KMS-11 (cell line): ENCODE data around the gene GLIS2.

Experiments used
- H2AFZ ChIP-seq: fragments of 200-600 bp; sonication (generic); 2 replicates; pipeline ENCODE4 v1.6.1; 2016; ENCODE audit warnings: antibody characterized with exemption, mixed run types, low read depth
- H3K27ac ChIP-seq: fragments of 200-600 bp; sonication (generic); 2 replicates; pipeline ENCODE4 v1.6.1; 2016; ENCODE audit warnings: mild to moderate bottlenecking, mixed run types
- H3K27me3 ChIP-seq: fragments of 200-600 bp; sonication (generic); 2 replicates; pipeline ENCODE4 v1.6.1; 2017; ENCODE audit warnings: mild to moderate bottlenecking, low read depth, mixed run types, moderate library complexity; ENCODE audit not compliant: insufficient read depth
- H3K36me3 ChIP-seq: fragments of 200-600 bp; sonication (generic); 2 replicates; pipeline ENCODE4 v1.6.1; 2017; ENCODE audit warnings: mild to moderate bottlenecking, mixed run types; ENCODE audit not compliant: insufficient read depth
- H3K4me1 ChIP-seq: fragments of 200-600 bp; sonication (generic); 2 replicates; pipeline ENCODE4 v1.6.1; 2016; ENCODE audit warnings: mild to moderate bottlenecking, low read depth, mixed run types; ENCODE audit not compliant: poor library complexity, severe bottlenecking
- H3K4me2 ChIP-seq: fragments of 200-600 bp; sonication (generic); 2 replicates; pipeline ENCODE4 v1.7.0; 2016; ENCODE audit warnings: mild to moderate bottlenecking, mixed run types
- H3K4me3 ChIP-seq: fragments of 200-600 bp; sonication (generic); IDR thresholded peaks from 2 replicates; pipeline ENCODE4 v1.6.1; 2017; ENCODE audit warnings: low read depth, low read length, mixed read lengths; ENCODE audit not compliant: insufficient read depth
- H3K79me2 ChIP-seq: fragments of 200-600 bp; sonication (generic); 2 replicates; pipeline ENCODE4 v1.6.1; 2016; ENCODE audit warnings: low read depth, mixed run types; ENCODE audit not compliant: insufficient read depth
- H3K9ac ChIP-seq: fragments of 200-600 bp; sonication (generic); 2 replicates; pipeline ENCODE4 v1.6.1; 2016; ENCODE audit warnings: mild to moderate bottlenecking, mixed run types
- H4K20me1 ChIP-seq: fragments of 200-600 bp; sonication (generic); 2 replicates; pipeline ENCODE4 v1.6.1; 2016; ENCODE audit warnings: mild to moderate bottlenecking, mixed run types; ENCODE audit not compliant: insufficient read depth
- CTCF ChIP-seq: fragments of 200-600 bp; sonication (generic); conservative IDR thresholded peaks from 2 replicates; pipeline ENCODE4 v1.6.1; 2017; ENCODE audit warnings: low read depth, mild to moderate bottlenecking, antibody characterized with exemption, low read length, moderate library complexity, mixed read lengths

GLIS2 gene

GRCh38 chr16:4334724-4335495 lies 19.0 kb downstream of the GLIS2 start:
- Histone ChIP-seq H2AFZ (no peak overlapping the region), H3K4me2 (no peak overlapping the region), H3K4me3 (no peak overlapping the region), H3K27me3 (no peaks in the 10 kb centered on the region), H4K20me1 (no peaks in the 10 kb centered on the region), H3K4me1 (peaks cover 8% of the 10 kb centered on the region), H3K79me2 (no peaks in the 10 kb centered on the region), H3K36me3 (no peaks in the 10 kb centered on the region), H3K27ac (no peak overlapping the region), H3K9ac (no peak overlapping the region)
- TF ChIP-seq CTCF, result no peak

- Histone ChIP-seq H3K36me3 (no peaks in the 10 kb centered on the region), H3K4me1 (no peaks in the 10 kb centered on the region), H3K4me3 (no peak overlapping the region), H3K9ac (no peak overlapping the region), H3K79me2 (peaks cover 2% of the 10 kb centered on the region; the same call in 1 of the 2 replicates), H4K20me1 (no peaks in the 10 kb centered on the region), H3K27me3 (no peaks in the 10 kb centered on the region), H3K4me2 (no peak overlapping the region), H3K27ac (no peak overlapping the region), H2AFZ (no peak overlapping the region)
- TF ChIP-seq CTCF, result no peak
Observed at GRCh38 chr16:4336701-4337539, 21.1 kb downstream of the GLIS2 start.

GRCh38 chr16:4337540-4338088 lies 21.7 kb downstream of the GLIS2 start:
- H3K4me2 ChIP-seq, result no peak overlapping the region
- no peaks in the 10 kb centered on the region for H4K20me1 ChIP-seq
- H3K9ac ChIP-seq, result no peak overlapping the region
- no peak for TF ChIP-seq CTCF
- H2AFZ ChIP-seq, result no peak overlapping the region
- H3K79me2 ChIP-seq, result peaks cover 8% of the 10 kb centered on the region; the same call in 1 of the 2 replicates
- no peak overlapping the region for H3K4me3 ChIP-seq
- H3K4me1 ChIP-seq, result no peaks in the 10 kb centered on the region
- H3K27me3 ChIP-seq, result no peaks in the 10 kb centered on the region
- no peak overlapping the region for H3K27ac ChIP-seq
- no peaks in the 10 kb centered on the region for H3K36me3 ChIP-seq

- Histone ChIP-seq H3K27me3 (no peaks in the 10 kb centered on the region), H3K4me1 (no peaks in the 10 kb centered on the region), H3K9ac (no peak overlapping the region), H3K4me3 (no peak overlapping the region), H3K79me2 (peaks cover 14% of the 10 kb centered on the region; the same call in 1 of the 2 replicates), H3K36me3 (no peaks in the 10 kb centered on the region), H4K20me1 (no peaks in the 10 kb centered on the region), H2AFZ (no peak overlapping the region), H3K4me2 (no peak overlapping the region), H3K27ac (no peak overlapping the region)
- no peak for TF ChIP-seq CTCF
Observed at GRCh38 chr16:4338125-4338582, 22.3 kb downstream of the GLIS2 start.
